Stromal cell of bone marrow (primary cell): Measurements from ENCODE around the gene PLCH2.

Experiments
- DNase-seq: peaks from one replicate; pipeline ENCODE4 v3.0.0-alpha.2; 2012; ENCODE audit warnings: low read depth

The PLCH2 gene

DNA sequence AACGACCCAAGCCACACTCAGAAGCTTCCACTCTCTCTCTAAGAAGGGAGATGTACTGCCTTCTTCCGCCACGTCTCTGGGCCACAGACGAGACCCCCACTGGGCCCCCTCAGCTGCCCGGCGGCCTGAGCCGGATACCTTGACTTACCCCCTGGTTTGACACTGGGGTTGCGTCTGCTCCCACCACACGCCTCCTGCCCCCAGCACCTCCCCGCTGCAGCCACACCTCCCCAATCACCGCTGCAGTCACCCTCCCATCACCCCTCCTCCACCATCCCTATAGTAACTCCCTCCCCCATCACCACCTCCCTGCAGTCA is 39.6 kb downstream of the PLCH2 start:
- no peak for DNase-seq

DNA sequence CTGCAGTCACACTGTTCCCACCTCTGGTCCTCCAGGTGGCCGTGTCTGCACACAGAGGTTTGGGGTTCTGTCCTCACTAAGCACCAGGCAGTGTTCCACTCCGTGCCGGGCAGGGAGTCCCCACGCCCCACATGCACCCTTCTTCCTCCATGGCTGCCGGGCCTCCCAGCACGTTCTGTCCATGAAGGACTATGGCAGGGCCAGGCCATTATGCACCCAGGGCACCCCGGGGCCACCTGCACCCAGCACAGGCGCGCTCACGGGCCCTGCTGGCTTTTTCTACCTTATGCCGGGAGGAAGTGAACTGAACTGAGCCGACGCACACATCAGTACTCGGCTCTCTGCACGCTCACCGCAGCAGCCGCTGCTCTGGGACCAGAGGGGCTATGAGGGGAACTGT is 40.0 kb downstream of the PLCH2 start:
- no peak for DNase-seq

DNA sequence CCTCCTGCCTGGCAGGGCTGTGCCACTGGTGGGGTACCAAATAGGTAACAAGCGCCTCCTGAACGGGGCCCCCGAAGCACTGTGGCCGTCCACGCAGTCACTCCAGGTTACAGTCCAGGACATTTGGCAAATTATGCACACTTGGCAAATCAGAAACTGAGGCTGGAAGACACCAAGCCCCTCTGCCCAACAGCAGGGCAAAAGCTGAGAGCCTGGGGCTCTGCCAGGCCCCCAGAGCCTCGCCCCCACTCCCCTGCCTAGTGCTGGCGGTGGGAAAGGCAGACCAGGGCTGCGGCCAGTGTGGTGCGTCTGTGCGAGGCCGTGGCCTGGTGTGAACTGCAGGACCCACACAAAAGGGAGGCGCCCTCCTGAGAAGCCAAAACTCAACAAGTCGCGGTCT is 40.9 kb downstream of the PLCH2 start:
- no peak for DNase-seq

DNA sequence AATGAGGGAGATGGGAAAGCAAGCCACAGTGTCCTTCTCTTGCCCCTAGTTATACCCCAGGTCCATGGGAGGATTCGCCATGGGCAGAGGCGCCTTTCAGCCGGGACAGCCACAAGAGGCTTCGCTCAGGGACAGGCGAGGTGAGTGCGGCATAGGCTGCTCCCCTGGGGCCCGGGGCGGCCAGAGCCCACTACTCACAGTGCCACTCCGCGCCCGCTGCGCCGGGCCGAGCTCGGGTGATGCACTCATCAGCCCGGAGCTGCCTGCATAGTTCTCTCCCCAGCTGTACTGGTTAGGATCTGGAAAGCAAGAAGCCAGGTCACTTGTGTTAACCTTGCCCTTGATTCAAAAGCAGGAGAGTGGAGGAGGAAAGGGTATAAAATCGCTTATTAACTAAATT is 41.9 kb downstream of the PLCH2 start:
- DNase-seq = no peak

DNA sequence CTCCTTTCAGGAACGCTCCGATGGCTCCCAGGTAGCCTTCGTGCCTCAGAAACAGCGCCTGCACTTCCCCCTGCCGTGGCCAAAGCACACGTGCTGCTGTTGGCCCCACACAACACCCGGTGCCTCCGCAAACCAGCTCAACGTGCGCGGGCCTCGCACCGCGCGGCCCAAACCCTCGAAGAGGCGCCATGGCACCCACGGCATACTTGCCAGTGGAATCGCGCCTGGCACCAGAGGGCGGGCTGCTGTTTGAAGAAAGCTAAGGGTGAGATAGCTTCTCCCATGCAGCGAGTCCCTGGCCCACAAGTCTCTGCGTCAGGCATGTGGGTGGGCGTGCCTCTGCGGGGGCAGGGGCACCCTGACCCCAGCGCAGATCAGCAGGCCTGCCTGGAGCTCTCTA is 42.4 kb downstream of the PLCH2 start:
- no peak for DNase-seq

DNA sequence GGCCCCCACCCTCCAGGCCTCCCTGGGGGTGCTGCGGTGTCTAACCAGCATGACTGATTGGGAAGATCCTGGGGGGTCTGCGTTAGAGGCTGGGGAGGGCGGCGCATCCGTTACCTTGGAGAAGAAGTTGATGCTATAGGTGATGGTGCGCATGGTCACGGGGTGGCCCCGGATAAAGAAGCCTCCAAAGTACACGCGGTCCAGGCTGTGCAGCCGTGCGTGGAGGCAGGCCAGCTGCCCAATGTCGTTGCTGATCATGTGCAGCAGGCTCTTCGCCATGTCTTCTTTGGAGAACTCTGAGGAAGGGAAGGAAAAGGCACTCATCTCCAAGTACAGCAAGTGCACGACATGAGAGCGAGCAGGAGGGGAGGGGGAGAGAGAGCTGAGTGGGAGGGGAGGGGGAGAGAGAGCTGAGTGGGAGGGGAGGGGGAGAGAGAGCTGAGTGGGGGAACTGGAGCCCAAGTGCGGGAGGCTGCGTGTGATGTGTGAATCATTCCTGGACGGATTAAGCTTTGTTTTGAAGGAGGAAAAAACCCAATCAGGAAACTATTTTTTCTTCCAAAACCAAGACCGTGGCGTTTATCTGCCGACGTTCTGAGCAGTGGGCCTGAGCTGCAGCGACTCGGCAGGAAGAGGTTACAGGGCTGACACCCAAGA is 43.1 kb downstream of the PLCH2 start:
- no peak for DNase-seq

DNA sequence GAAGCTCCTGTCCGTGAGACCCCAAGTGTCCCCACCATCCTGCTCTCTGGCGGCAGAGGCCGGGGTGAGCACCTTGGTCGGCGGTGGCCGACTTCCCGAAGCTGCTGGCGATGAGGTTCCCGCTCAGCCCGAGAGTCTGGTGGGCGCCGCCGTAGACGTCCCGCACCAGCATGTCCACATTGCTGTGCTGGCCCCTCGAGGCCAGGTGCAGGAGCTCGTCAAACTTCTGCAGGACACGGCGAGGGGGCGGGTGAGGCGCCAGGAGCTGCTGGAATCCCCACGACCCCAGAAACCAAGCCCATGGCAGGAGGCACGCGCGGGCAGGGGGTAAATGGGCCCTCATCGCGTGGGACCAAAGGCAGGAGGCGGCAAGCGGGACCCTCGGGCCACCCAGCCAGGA is 43.6 kb downstream of the PLCH2 start:
- DNase-seq = no peak

DNA sequence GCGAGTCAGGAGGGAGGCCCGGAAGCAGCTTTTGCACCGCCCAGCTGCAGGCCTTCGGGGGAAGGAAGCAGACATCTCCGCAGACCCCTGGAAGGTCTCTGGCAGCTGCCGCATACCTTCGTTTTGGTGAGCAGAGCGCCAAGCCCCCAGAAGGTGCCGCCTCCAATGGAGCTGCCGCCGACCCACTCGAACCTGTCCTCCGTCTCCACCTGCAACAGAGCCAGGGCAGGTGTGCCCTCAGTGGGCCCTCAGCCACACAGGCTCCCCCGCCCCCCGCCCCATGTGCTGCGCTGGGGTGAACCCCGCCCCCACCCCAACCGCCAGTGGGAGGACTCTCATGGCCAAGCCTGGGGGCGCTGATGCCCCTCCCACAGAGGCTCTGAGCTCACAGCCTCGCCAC is 44.1 kb downstream of the PLCH2 start:
- DNase-seq = no peak

DNA sequence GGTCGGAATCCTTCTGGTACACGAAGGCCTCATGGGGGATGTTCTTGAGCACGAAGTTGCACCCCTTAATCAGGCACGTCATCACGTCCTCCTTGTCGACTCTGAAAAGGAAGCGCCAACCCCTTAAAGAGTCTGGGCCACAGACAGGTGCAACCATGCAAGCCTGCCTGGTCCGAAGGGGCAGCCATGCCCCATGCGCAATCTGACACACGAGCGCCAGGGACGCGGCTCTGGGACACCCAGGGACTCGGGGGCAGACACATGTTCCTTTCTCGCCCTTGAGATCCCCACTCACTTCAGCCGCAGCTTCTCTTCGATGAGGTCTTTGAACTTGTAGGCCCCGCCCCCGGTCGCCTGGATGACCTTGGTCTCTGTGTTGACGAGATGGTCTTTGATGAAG is 44.7 kb downstream of the PLCH2 start:
- DNase-seq = no peak

DNA sequence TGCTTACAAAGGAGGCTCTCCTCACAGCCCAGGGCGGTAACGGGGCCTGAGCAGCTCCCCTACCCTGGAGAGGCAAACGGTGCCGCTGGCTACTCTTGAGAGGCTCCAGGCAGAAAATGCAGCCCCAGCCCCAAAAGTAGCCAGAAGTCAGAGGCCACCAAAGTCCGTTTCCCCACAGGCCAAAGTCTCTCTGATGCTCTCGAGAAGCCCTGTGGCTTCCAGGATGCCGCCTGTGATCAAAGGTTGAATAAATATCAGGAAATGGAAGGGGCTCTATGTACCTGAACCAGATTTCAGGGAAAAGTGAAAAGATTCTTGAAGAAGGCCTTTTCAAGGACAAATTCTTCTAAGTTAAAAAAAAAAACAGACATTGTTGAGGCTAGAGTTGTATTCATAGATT is 46.1 kb downstream of the PLCH2 start:
- no peak for DNase-seq

DNA sequence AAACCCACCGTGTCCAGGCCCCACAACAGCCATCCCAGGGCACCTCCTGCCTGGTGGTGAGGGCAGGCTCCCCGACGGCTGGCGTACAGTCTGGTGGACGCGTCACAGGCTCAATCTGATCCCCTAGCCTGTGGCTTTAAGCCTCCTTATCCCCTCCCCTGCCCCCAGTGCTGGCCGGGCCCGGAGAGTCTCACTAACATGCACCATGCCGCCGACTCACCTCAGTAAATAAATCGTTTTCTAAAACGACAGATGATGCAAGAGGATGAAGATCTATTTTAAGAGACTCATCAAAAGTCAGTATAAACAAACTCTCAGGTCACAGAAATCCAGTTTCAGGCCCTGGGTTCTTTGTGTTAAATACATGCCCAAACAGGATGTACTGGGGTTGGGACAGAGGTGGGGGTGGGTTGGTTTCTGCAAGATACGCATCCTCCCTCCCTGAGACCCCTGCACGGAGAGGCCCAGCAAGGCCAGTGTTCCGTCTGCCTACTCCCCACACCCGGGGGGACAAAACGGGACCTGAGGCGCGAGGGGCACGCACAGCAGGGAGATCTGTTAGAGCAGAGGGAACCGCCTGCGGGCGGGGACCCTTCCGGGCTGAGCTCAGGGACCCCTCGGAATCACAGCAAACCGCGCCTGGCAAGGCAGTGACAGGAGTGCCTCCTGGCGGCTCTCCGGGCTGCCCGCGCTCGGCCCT is 47.3 kb downstream of the PLCH2 start:
- DNase-seq = no peak

DNA sequence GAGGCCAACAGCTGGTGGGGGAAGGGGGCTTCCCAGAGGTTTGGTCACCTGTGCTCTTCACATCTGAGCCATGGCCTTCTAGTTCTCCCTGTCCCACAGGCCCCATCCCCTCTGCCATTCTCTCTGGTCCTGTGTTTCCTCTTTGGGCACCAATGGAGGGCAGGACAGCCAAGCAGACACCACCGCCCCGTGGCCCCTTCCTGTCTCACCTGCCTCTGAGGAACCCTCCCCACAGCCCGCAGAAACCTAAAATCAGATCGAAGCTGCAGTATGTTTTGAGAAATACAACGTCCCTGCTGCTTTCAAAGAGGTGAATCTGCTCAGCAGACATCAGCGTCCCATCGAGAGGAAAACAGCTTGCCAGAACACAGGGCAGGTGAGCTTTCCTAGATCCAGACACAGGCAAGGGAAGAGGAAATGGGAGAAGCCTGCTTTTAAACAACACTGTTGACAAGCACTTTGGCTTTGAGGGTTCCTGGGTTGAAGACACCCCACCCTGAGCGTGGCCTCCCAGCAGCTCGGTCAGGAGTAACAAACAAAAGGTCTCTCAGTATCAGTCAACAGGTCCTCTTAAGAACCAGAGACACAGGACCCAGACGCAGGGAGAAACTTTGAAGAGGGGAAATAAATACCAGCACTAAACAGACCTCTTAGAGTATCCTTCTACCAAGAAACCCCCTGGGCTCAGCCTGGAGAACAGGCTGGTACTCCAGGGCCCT is 48.0 kb downstream of the PLCH2 start:
- no peak for DNase-seq

DNA sequence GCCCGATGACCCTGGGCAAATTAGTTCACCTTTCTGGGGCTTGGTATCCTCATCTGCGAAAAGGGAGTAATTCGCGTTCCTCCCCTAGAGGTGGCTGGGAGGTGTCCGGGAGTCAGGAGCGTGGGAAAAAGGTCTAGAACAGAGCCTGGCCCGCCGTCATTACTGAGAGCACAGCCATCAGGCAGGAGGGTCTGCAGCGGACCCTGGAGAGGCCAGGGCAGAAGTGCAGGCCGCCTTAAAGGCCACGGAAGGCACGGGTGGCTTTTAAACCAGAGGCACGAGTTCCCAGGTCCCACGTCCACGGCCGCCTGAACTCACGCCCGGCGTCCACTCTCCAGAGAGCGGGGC is 49.5 kb downstream of the PLCH2 start:
- DNase-seq = no peak

DNA sequence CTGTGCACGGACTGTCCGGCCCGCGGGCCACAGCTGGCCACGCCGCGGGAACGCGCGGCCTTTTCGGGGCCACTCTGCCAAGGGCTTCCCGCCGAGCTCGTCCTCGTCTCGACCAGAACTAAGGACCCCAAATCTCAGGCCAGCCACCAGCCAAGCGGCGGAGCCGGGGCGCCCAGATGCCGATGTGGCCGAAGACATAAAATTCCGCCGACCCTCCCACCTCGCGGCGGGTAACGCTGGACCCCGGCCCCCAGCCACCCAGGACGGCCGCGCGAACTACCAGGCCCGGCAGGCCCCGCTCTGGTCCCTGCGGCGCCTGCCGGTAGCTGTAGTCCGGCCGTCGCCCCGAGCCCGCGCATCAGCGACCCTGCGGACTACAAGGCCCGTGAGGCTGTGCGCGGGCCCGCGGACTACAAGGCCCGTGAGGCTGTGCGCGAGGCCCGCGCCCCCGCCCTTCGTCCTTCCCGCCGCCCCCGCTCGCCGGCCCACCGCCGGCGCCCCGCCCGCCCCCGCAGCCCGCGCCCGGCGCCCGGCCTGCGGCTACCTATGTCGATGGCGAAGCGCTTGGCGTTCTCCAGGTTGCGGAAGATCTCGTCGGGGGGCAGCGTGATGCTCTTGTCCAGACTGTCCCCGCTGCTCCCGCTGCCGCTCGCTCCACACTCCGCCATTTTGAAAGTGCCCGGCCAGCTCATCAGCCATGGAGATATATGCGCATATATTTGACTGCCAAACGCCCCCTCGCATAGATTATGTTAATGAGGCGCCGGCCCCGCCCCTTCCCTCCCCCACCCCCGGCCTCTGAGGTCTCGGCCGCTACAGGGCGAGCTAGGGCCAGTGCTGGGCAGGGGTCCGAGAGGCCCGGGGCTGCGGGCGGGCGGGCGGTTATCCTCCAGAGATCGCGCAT is 50.1 kb downstream of the PLCH2 start, which contains the start of gene PANK4:
PANK4 (minus strand) TSS at position 677 of the 904 bp plus-strand sequence; CDS start at position 668, 9 bp downstream.
- DNase-seq = peak; percentile 89

DNA sequence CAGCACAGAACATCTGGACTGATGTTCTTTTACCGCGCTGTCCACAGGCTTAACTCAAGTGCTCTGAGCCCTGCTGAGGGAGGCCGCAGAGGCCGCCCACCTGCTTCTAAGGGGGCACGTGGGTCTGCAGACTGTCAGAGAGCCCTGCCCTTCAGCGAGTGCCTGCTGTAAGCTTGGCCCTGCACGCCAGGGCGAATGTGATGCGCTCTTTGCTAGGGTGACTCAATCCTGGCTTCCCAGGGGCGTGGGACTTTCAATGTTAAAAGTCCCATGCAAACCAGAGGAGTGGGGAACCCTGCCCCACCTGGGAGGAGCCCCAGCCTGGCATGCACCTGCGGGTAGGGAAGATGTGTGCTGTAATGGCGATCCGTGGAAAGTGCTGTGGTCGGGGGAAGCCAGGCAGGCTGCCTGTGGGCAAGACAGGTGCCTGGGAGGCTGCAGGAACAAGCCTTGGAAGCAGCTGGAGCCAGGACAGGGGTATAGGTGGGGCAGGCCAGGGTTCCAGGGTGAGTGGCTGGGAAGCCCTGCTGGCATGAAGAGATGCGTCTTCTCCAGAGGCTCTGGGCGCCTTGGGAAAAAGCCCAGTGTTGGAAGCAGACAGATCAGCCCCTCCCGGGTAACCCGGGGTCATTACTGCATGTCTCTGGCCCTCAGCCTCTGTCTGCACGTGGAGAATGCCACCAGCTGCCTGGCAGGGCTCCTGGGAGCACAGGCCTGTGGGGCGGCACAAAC is 50.9 kb downstream of the PLCH2 start:
- peak; percentile 27 for DNase-seq

DNA sequence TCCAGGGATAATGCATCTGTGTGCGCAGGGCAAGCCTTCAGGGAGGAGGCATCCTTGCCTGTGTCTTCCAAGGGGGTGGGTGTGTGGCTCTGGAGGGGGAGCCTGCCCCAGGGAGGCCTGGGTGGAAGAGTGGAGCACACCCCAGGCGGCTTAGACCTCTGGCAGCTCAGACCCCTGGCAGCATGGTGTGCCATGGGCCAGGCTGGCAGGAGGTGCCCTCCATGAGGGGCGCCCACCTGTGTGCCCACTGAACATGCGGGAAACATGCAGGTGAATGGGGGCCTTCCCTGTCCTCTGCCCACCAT is 51.4 kb downstream of the PLCH2 start:
- no peak for DNase-seq

DNA sequence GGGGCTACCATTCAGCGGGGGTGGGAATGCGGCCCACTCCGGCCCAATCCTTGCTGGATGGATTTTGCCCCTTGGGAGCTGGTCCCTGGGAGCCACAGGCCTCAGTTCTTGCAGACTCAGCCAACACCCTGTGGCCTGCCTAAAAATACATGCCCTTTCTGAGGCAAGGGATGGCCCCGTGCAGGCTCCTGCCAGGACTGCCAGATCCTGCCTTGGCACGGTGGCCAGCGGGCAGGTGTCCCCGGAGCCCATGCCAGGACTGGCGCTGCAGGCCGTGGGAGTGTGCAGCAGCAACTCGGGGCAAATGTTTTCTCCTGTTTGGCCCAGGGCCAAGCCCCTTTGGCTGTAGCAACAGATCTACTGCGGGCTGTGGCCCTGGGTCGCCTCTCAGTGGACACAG is 51.9 kb downstream of the PLCH2 start:
- DNase-seq = no peak

DNA sequence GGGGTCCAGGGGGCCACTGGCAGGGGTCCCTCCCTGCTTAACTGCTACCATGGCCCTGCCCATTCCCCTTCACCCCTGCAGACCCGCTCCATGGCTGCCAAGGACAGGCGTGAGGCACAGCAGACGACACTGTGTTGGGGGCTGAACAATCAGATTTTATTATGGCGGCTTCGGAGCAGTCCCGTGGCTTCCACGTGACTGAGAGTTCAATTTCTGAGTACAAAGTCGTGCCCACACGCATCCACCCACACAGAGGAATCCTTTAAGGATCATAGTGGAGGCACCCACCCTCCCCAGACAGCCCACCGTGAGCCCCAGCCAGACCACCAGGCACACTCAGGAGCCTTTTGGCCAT is 52.5 kb downstream of the PLCH2 start:
- DNase-seq = no peak

DNA sequence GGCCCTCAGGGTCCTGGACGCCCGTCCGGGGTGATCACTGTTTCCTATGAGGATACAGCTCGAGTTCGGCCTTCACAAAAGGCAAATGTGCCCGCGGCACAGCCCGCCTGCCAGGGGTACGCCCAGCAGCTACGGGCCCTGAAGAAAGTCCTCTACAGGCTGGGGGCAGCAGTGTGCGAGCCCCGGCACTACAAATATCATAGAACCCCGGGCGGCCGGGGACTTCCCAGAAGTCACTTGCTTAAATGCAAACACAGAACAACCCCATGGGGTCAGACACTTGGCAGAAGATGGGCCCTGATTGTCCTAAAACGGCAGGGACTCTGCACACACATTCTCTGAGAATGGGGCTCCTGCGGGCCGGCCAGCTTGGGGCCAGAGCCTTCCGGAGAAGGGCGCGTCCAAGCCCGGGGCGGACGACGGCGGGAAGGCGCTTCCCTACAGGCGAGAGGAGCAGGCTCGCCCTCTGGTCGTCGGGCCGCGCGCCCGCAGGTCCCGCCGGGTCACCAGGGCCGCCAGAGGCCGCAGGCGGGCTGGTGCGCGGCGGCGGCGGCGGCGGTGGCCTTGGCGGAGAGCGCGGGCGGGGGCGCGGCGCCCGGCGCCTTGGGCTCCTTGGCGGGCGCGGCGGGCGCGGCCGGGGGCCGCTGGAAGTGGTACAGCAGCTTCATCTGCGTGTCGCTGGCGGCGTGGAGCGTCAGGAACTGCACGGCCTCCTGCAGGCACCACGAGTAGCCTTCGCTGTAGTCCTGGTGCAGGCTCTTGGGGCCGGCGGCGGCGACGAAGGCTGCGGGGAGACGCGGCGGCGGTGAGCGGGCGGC is 53.1 kb downstream of the PLCH2 start:
- DNase-seq = no peak

DNA sequence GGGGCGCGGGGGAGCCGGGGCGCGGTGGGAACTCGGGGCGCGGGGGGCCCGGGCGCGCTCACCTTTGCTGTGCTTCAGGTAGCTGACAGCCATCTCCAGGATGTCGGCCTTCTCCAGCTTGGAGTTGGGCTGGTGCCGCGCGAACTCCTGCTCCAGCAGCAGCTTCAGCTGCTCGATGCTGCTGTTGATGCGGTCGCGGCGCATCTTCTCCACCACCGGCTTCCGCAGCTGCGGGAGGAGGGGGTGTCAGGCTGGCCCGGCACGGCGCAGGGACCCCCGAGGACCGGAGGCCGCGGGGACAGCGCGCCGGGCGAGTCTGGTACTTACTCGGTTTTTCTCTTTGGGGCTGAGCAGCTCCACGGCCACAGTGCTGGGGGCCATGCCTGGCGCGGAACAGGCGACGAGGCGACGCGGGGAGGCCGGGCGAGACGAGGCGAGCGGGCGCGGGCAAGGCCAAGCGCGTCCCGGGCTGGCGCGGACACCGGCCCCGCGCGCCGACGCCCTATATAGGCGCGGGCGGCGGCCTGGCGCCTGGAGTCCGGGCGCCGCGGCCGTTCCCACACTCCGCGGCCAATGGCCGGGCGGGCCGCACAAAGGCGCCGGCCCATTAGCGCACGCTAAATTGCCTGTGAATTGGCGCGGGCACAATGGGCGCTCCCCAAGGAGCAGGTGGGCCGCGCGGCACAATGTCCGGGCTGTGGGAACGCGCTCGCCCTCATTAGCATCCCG is 53.9 kb downstream of the PLCH2 start, which contains the start of gene HES5:
HES5 (minus strand) TSS at position 480 of the 729 bp plus-strand sequence; CDS start at position 381, 99 bp downstream.
- DNase-seq = no peak
